ENCODE results near the gene AP2S1. TPM values are rescaled to one million over a fixed set of nuclear protein-coding genes. Genes with fewer than 3 reads are reported as not detected.

AP2S1 gene
- total and polyA plus RNA-seq, 2 of the 4 experiments (the other 2 are of a cell fraction): 144 to 274 TPM

DNA sequence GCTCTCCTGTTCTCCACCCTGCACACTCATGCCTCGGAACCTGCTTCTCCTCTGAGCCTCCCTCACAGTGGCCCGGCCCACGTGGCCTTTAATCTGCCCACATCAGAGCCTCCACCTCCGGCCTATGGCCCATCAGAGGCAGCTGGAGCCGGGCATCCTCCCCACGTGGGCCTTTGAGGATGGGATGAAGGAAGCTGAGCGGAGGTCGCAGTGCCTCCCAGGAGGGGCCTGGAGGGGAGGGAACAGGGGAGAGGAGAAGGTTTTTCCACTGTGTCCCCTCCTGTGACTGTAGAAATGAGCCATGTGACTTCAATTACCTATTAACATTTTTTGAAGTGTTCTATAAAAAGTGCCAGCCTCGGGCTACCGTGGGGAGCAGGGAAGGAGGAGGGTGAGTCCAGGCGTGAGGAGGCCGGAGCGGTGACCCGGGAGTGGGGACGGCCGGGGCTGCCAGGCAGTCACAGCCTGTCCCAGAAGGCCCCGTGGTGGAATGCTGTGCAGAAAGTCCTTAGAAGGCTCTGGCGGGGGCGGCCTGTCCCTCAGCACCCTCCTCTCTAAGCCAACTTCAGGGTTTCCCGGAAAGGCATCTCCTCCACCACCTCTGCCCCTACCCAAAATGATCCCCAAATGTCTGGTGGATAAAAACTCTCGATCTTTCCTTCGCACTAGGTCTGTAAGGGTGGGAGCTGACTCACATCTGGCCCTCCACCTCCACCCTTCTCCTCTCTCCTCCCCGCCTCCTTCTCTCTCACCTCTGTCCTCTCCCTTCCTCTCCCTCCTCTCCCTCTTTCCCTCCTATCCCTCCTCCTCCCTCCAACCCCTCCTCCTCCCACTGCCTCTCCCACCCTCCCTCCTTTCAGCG lies 37.4 kb downstream of the AP2S1 start:
- H3K27ac ChIP-seq (ENCODE audit: insufficient read depth, low read length): no peak overlapping the region
- POLR2A ChIA-PET (ENCODE audit: unreplicated experiment): no interaction called here
- WGBS, 2 experiments (ENCODE audit: extremely low coverage in 2 of 2, insufficient read length in 1 of 2): 88% methylated on average over 1 of the region's 24 CpGs; no CpG with 5 or more reads in 1 of the 2 experiments
- no peak overlapping the region for H3K56ac ChIP-seq (ENCODE audit: extremely low read depth, insufficient read depth, low read length)
- no peak overlapping the region for H4K91ac ChIP-seq (ENCODE audit: insufficient read depth, low read depth, low read length)
- H2AFZ ChIP-seq (replicated peaks; ENCODE audit: low read length, poor library complexity): peak overlapping the region; percentile 12
- dilution Hi-C loops (cut with HindIII; ENCODE audit: low sequenced_read_pairs, unreplicated experiment): no loop called here
- TF ChIP-seq FOS (IDR thresholded peaks at IDR 0.05; ENCODE audit: low read depth, low read length): no peak
- TF ChIP-seq POLR2A (IDR thresholded peaks at IDR 0.05; ENCODE audit: low read depth, low read length): no peak
- TF ChIP-seq RAD21 (IDR thresholded peaks at IDR 0.05; ENCODE audit: low read length): no peak
- TF ChIP-seq, protein P1, sequence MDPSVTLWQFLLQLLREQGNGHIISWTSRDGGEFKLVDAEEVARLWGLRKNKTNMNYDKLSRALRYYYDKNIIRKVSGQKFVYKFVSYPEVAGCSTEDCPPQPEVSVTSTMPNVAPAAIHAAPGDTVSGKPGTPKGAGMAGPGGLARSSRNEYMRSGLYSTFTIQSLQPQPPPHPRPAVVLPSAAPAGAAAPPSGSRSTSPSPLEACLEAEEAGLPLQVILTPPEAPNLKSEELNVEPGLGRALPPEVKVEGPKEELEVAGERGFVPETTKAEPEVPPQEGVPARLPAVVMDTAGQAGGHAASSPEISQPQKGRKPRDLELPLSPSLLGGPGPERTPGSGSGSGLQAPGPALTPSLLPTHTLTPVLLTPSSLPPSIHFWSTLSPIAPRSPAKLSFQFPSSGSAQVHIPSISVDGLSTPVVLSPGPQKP (IDR thresholded peaks at IDR 0.05; ENCODE audit: borderline replicate concordance, low read depth, low read length): no peak
- TF ChIP-seq, protein P2, sequence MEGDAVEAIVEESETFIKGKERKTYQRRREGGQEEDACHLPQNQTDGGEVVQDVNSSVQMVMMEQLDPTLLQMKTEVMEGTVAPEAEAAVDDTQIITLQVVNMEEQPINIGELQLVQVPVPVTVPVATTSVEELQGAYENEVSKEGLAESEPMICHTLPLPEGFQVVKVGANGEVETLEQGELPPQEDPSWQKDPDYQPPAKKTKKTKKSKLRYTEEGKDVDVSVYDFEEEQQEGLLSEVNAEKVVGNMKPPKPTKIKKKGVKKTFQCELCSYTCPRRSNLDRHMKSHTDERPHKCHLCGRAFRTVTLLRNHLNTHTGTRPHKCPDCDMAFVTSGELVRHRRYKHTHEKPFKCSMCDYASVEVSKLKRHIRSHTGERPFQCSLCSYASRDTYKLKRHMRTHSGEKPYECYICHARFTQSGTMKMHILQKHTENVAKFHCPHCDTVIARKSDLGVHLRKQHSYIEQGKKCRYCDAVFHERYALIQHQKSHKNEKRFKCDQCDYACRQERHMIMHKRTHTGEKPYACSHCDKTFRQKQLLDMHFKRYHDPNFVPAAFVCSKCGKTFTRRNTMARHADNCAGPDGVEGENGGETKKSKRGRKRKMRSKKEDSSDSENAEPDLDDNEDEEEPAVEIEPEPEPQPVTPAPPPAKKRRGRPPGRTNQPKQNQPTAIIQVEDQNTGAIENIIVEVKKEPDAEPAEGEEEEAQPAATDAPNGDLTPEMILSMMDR (conservative IDR thresholded peaks at IDR 0.05; ENCODE audit: low read depth, low read length): no peak
- no peak for TF ChIP-seq BHLHE40 (IDR thresholded peaks at IDR 0.05; ENCODE audit: low read depth, low read length)
- TF ChIP-seq CEBPB (IDR thresholded peaks at IDR 0.05; ENCODE audit: low read depth, low read length): no peak
- no peak for TF ChIP-seq RFX5 (IDR thresholded peaks at IDR 0.05; ENCODE audit: low read depth, low read length)
- TF ChIP-seq, protein P3, sequence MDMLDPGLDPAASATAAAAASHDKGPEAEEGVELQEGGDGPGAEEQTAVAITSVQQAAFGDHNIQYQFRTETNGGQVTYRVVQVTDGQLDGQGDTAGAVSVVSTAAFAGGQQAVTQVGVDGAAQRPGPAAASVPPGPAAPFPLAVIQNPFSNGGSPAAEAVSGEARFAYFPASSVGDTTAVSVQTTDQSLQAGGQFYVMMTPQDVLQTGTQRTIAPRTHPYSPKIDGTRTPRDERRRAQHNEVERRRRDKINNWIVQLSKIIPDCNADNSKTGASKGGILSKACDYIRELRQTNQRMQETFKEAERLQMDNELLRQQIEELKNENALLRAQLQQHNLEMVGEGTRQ (IDR thresholded peaks at IDR 0.05; ENCODE audit: low read depth, low read length): no peak
- TF ChIP-seq SMC3 (IDR thresholded peaks at IDR 0.05; ENCODE audit: low read depth, low read length): no peak
- TF ChIP-seq MAZ (IDR thresholded peaks at IDR 0.05; ENCODE audit: borderline replicate concordance, low read depth, low read length): no peak
- no peak for TF ChIP-seq MAFK (IDR thresholded peaks at IDR 0.05; ENCODE audit: low read depth, low read length)
- TF ChIP-seq NFE2L2 (IDR thresholded peaks at IDR 0.05; ENCODE audit: low read depth, low read length): no peak
- TF ChIP-seq RCOR1 (IDR thresholded peaks at IDR 0.05; ENCODE audit: insufficient replicate concordance, low read length): no peak
- peak overlapping the region; percentile 20; the same call in 1 of the 2 replicates for H3K18ac ChIP-seq (ENCODE audit: low read depth, low read length)
- H3K9me1 ChIP-seq (ENCODE audit: insufficient read depth, low read length): no peaks in the 10 kb centered on the region
- H2BK15ac ChIP-seq (ENCODE audit: low read depth, low read length): no peak overlapping the region
- DNase-seq (no peak), ATAC-seq (ENCODE audit: low read depth) (no peak; the same call in 1 of the 2 replicates)
- no peak overlapping the region for H3K9ac ChIP-seq (ENCODE audit: low read depth, low read length)
- no peak overlapping the region for H2BK20ac ChIP-seq (ENCODE audit: low read depth, low read length)
- H3K4me3 ChIP-seq (ENCODE audit: insufficient read depth, low read depth, low read length): no peak overlapping the region
- H2BK5ac ChIP-seq (ENCODE audit: low read depth, low read length, poor library complexity, severe bottlenecking): no peak overlapping the region
- no peaks in the 10 kb centered on the region for H4K20me1 ChIP-seq (ENCODE audit: insufficient read depth, low read length)
- H3K79me1 ChIP-seq (ENCODE audit: low read depth in 1 of 2, low read length in 2 of 2): no peaks in the 10 kb centered on the region
- H3K23ac ChIP-seq (ENCODE audit: low read depth, low read length): no peak overlapping the region
- in situ Hi-C loops (cut with MboI; ENCODE audit: low sequenced_read_pairs): no loop called here
- no TSS peak for BruUV-seq (replicated peaks)
- H3K9me3 ChIP-seq (ENCODE audit: control insufficient read depth, insufficient read depth, low read length): no peaks in the 10 kb centered on the region
- CTCF ChIA-PET: no interaction called here
- no peaks in the 10 kb centered on the region for H3K27me3 ChIP-seq (ENCODE audit: control insufficient read depth, insufficient read depth, low read length)
- no peak overlapping the region for H4K5ac ChIP-seq (ENCODE audit: low read depth, low read length)
- intact Hi-C loops (cut with micrococcal nuclease): no loop called here
- no peak overlapping the region for H3K14ac ChIP-seq (replicated peaks; ENCODE audit: low read depth, low read length)
- H4K8ac ChIP-seq (ENCODE audit: low read depth in 2 of 2, low read length in 2 of 2): no peak overlapping the region
- H3K4me2 ChIP-seq (ENCODE audit: low read depth, low read length): no peak overlapping the region
- H3K36me3 ChIP-seq (ENCODE audit: control insufficient read depth, insufficient read depth, low read length): no peaks in the 10 kb centered on the region
- H3K4ac ChIP-seq (ENCODE audit: low read depth, low read length): no peak overlapping the region
- H3K4me1 ChIP-seq (ENCODE audit: control insufficient read depth, insufficient read depth, low read length): peaks cover 6% of the 10 kb centered on the region
- no peak overlapping the region for H2AK9ac ChIP-seq (replicated peaks; ENCODE audit: low read depth, low read length, poor library complexity)
- H2BK120ac ChIP-seq (ENCODE audit: low read depth, low read length): no peak overlapping the region
- peak overlapping the region; percentile 13; the same call in 1 of the 2 replicates for H2AK5ac ChIP-seq (ENCODE audit: low read depth, low read length)

All from IMR-90 (cell line).